Endothelial cell of umbilical vein (primary cell): ENCODE measurements around the gene BRSK2. TPM values are rescaled to one million over a fixed set of nuclear protein-coding genes. Genes with fewer than 3 reads are reported as not detected.

Experiments used
- BruUV-seq: library from RNA; stranded (reverse); fragments of 400-500 nt; replicated peaks from 2 replicates; lab custom pipeline; 2021; lab: Mats Ljungman, UMichigan
- CTCF ChIA-PET: fragments of 300-600, 350-600 bp; sonication (Branson Sonifier 250); formaldehyde crosslinking; loops from one replicate; lab custom pipeline; 2021; ENCODE audit warnings: antibody characterized with exemption, inconsistent platforms; lab: Charles Lee
- POLR2A ChIA-PET: fragments of 300-600, 350-600 bp; sonication (Branson Sonifier 250); formaldehyde crosslinking; loops from one replicate; lab custom pipeline; 2021; ENCODE audit warnings: antibody characterized with exemption, inconsistent platforms; lab: Charles Lee
- DNase-seq: peaks from one replicate; pipeline ENCODE4 v3.0.0-alpha.2; 2011; ENCODE audit warnings: low read depth, low spot score
- FAIRE-seq: peaks from 2 replicates; lab custom pipeline; 2011; peaks lifted over from hg19 to GRCh38; lab: Jason Lieb, UNC
- H2AFZ ChIP-seq: 2 replicates; pipeline ENCODE4 v1.6.0; 2012; ENCODE audit warnings: low read depth, low read length, control low read depth, inconsistent platforms
- H3K27ac ChIP-seq: 2 replicates; pipeline ENCODE4 v1.5.1; 2011; ENCODE audit warnings: low read depth, mild to moderate bottlenecking, control low read depth, low read length, moderate library complexity; ENCODE audit not compliant: insufficient read depth
- H3K27me3 ChIP-seq, 2 experiments: 2 replicates each; pipeline versions ENCODE4 v1.6.0 to v1.6.1; 2011; ENCODE audit warnings: low read length in 2 of 2, mixed read lengths in 1 of 2; ENCODE audit not compliant: control insufficient read depth in 2 of 2, insufficient read depth in 2 of 2
- H3K36me3 ChIP-seq, 2 experiments: 2 replicates in 1 of 2; 3 replicates in 1 of 2; pipeline ENCODE4 v1.5.1; 2011; ENCODE audit warnings: low read length in 2 of 2, mild to moderate bottlenecking in 1 of 2, moderate library complexity in 1 of 2; ENCODE audit not compliant: control insufficient read depth in 2 of 2, insufficient read depth in 2 of 2; ENCODE audit errors: extremely low read depth in 1 of 2
- H3K4me1 ChIP-seq: 3 replicates; pipeline ENCODE4 v1.5.1; 2011; ENCODE audit warnings: mild to moderate bottlenecking, low read length; ENCODE audit not compliant: control insufficient read depth, insufficient read depth; ENCODE audit errors: extremely low read depth
- H3K4me2 ChIP-seq: 2 replicates; pipeline ENCODE4 v1.6.1; 2011; ENCODE audit warnings: low read length, control low read depth, mixed read lengths; ENCODE audit not compliant: insufficient read depth
- H3K4me3 ChIP-seq, 3 experiments: fragments of 200-600 bp in 1 of 3; sonication (generic), shearing (Covaris generic) in 1 of 3; replicated peaks in 1 of 3; 2 replicates each; pipeline ENCODE4 v1.5.1; 2011 to 2016; ENCODE audit warnings: control low read depth in 3 of 3, low read length in 3 of 3, mild to moderate bottlenecking in 2 of 3, inconsistent platforms in 1 of 3, low read depth in 1 of 3, moderate library complexity in 1 of 3; ENCODE audit not compliant: insufficient read depth in 1 of 3
- H3K79me2 ChIP-seq: 2 replicates; pipeline ENCODE4 v1.6.0; 2012; ENCODE audit warnings: low read length, inconsistent platforms; ENCODE audit not compliant: control insufficient read depth, insufficient read depth
- H3K9ac ChIP-seq: replicated peaks from 2 replicates; pipeline ENCODE3; 2011; ENCODE audit warnings: low read length, control low read depth; ENCODE audit not compliant: insufficient read depth; ENCODE audit errors: extremely low read depth
- H3K9me1 ChIP-seq: replicated peaks from 3 replicates; pipeline ENCODE4 v1.6.0; 2011; ENCODE audit warnings: mild to moderate bottlenecking, low read length; ENCODE audit not compliant: control insufficient read depth, insufficient read depth; ENCODE audit errors: extremely low read depth
- H3K9me3 ChIP-seq: replicated peaks from 2 replicates; pipeline ENCODE4 v1.5.1; 2012; ENCODE audit warnings: low read length, inconsistent platforms; ENCODE audit not compliant: control insufficient read depth, insufficient read depth
- H4K20me1 ChIP-seq: replicated peaks from 2 replicates; pipeline ENCODE3; 2011; ENCODE audit warnings: mild to moderate bottlenecking, low read length; ENCODE audit not compliant: control insufficient read depth, insufficient read depth; ENCODE audit errors: extremely low read depth
- EZH2 ChIP-seq: IDR thresholded peaks from 2 replicates; pipeline ENCODE4 v1.6.1; 2012; ENCODE audit warnings: borderline replicate concordance, low read depth, mild to moderate bottlenecking, moderate library complexity, low read length, inconsistent platforms; ENCODE audit not compliant: severe bottlenecking
- FOS ChIP-seq: IDR thresholded peaks from 2 replicates; pipeline ENCODE4 v1.6.1; 2011; ENCODE audit warnings: mild to moderate bottlenecking, low read length, moderate library complexity, borderline replicate concordance; ENCODE audit not compliant: insufficient read depth
- GATA2 ChIP-seq: IDR thresholded peaks from 2 replicates; pipeline ENCODE4 v1.7.0; 2011; ENCODE audit warnings: low read depth, mild to moderate bottlenecking, moderate library complexity, mixed read lengths, low read length; ENCODE audit not compliant: insufficient read length, insufficient read depth
- MYC ChIP-seq: IDR thresholded peaks from one replicate; pipeline ENCODE4 v1.6.1; 2011; ENCODE audit warnings: mild to moderate bottlenecking, low read depth, low read length
- POLR2A ChIP-seq: IDR thresholded peaks from 2 replicates; pipeline ENCODE4 v1.6.1; 2012; ENCODE audit warnings: low read depth, mild to moderate bottlenecking, control low read depth, low read length
- dilution Hi-C: fragments of 300-500 bp; cut with MboI; formaldehyde crosslinking; loops from one replicate; pipeline ENCODE4 v1.15.0; 2019; ENCODE audit warnings: low sequenced_read_pairs; ENCODE audit not compliant: extremely low pct_ligation_motif_present
- intact Hi-C: fragments of 100-400 bp; cut with micrococcal nuclease; formaldehyde crosslinking; loops from one replicate; pipeline ENCODE4 v1.10.0; 2022
- polyA plus RNA-seq, 4 experiments: library from polyadenylated mRNA; depleted of rRNA in 3 of 4; stranded (reverse) in 3 of 4; unstranded in 1 of 4; fragments of >200 nt; gene quantifications; 2 replicates each; pipeline versions ENCODE4 v1.2.1 to v1.2.3, GENCODE V29; 2011 to 2012; ENCODE audit warnings: missing spikeins in 1 of 4
- total RNA-seq: library from RNA; stranded (reverse); gene quantifications from 2 replicates; pipeline ENCODE4 v1.2.3, GENCODE V29; 2021
- TF ChIP-seq, protein P1 (sequence below), 2 donors: IDR thresholded peaks; 1 replicate in 1 of 2; 2 replicates in 1 of 2; pipeline ENCODE4 v1.5.1; 2011; ENCODE audit warnings: low read length in 2 of 2, mild to moderate bottlenecking in 2 of 2, moderate library complexity in 2 of 2, control low read depth in 1 of 2, inconsistent platforms in 1 of 2, low read depth in 1 of 2; ENCODE audit not compliant: insufficient read depth in 1 of 2; ENCODE audit errors: extremely low read depth in 1 of 2

BRSK2 gene
- total and polyA plus RNA-seq, 2 donors (not counting 3 experiments of a cell fraction or from before 2014, with no cell fraction given), result 0.08 to 0.20 TPM

DNA sequence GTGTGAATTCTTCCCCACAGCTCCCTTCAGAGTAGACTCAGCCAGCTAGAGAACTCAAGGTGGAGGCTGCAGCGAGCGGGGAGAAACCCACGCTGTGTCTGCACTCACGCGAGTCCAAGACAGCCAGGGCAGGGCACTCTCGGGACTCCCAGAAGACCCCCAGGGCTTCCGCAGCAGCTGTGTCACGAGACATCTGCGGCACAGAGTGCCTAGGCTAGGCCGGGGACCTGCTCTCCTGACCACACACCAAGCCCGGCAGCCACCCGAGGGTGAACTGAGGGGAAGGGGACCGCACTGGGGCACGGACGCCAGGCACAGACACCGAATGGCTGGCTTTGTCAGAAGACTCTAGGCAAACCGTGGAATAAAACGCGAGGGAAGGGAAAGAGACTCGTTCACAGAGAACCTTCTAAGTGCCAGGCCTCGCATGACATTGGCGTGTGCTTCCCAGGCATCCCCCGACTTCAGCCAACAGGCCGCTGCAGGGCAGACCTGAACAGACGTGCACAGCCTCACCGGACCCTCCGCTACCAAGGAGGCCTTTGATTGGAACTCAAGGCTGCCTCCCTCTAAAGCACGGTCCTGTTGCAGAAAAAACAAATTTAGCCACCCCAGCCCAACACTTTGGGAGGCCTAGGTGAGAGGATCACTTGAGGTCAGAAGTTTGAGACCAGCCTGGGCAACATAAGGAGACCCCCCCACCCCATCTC lies 115.0 kb downstream of the BRSK2 start:
- no peak for TF ChIP-seq GATA2
- TF ChIP-seq FOS, result no peak
- no peak for TF ChIP-seq EZH2
- FAIRE-seq (no peak), DNase-seq (no peak)
- H3K9me1 ChIP-seq, result no peaks in the 10 kb centered on the region
- peaks cover 3% of the 10 kb centered on the region for H4K20me1 ChIP-seq
- no peak overlapping the region for H3K4me3 ChIP-seq
- CTCF ChIA-PET, result interaction anchor here (0.8 to 1.0 kb wide), 2 partner anchors 9 to 13 kb away, joined by 3 to 4 read pairs; no protein-coding TSS in a partner anchor
- POLR2A ChIA-PET, result no interaction called here
- H2AFZ ChIP-seq, result no peak overlapping the region
- dilution Hi-C loops (no loop called here), intact Hi-C loops (no loop called here)
- H3K9ac ChIP-seq, result no peak overlapping the region
- no peaks in the 10 kb centered on the region for H3K27me3 ChIP-seq
- no peak overlapping the region for H3K4me2 ChIP-seq
- BruUV-seq, result no TSS peak
- H3K4me1 ChIP-seq, result no peaks in the 10 kb centered on the region
- H3K36me3 ChIP-seq, result no peaks in the 10 kb centered on the region
- H3K27ac ChIP-seq, result no peak overlapping the region
- peaks cover 19% of the 10 kb centered on the region for H3K79me2 ChIP-seq
- H3K9me3 ChIP-seq, result no peaks in the 10 kb centered on the region

DNA sequence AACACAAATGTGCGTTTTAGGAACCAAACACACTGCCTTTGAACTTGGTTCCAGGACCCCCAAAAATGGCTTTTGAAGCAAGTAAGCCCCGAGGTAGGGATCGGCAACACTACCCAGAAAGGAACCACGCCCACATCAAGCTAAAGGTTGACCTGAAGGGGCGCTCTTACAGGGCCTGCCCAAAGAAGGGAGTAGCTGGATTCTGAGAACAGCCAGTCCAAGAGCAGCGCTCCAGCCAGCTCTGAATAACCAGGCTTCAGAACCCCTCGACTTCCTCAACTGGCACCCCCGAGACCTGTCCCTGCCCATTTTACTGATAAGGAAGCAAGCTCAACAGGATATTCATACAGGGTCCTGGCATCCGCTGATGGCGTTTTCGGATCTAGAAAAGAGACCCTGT lies 115.7 kb downstream of the BRSK2 start:
- TF ChIP-seq POLR2A (no peak), MYC (no peak), GATA2 (no peak)
- TF ChIP-seq, protein P1, sequence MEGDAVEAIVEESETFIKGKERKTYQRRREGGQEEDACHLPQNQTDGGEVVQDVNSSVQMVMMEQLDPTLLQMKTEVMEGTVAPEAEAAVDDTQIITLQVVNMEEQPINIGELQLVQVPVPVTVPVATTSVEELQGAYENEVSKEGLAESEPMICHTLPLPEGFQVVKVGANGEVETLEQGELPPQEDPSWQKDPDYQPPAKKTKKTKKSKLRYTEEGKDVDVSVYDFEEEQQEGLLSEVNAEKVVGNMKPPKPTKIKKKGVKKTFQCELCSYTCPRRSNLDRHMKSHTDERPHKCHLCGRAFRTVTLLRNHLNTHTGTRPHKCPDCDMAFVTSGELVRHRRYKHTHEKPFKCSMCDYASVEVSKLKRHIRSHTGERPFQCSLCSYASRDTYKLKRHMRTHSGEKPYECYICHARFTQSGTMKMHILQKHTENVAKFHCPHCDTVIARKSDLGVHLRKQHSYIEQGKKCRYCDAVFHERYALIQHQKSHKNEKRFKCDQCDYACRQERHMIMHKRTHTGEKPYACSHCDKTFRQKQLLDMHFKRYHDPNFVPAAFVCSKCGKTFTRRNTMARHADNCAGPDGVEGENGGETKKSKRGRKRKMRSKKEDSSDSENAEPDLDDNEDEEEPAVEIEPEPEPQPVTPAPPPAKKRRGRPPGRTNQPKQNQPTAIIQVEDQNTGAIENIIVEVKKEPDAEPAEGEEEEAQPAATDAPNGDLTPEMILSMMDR (IDR thresholded peaks at IDR 0.05; ENCODE audit: extremely low read depth in 1 of 2, insufficient read depth in 1 of 2, low read depth in 1 of 2, low read length in 2 of 2), result peak; percentile 26
- CTCF ChIA-PET, result interaction anchor here (0.8 to 1.0 kb wide), 3 partner anchors 8 to 12 kb away, joined by 3 to 4 read pairs (median 3); no protein-coding TSS in a partner anchor
- H3K27ac ChIP-seq, result no peak overlapping the region
- no peaks in the 10 kb centered on the region for H3K36me3 ChIP-seq
- FAIRE-seq (no peak), DNase-seq (no peak)
- BruUV-seq, result no TSS peak
- dilution Hi-C loops, result no loop called here
- peaks cover 3% of the 10 kb centered on the region for H4K20me1 ChIP-seq
- no peaks in the 10 kb centered on the region for H3K4me1 ChIP-seq
- H3K4me2 ChIP-seq, result no peak overlapping the region
- peaks cover 17% of the 10 kb centered on the region for H3K79me2 ChIP-seq
- no peaks in the 10 kb centered on the region for H3K9me3 ChIP-seq
- intact Hi-C loops, result no loop called here
- H3K9me1 ChIP-seq, result no peaks in the 10 kb centered on the region
- no peak overlapping the region for H3K4me3 ChIP-seq
- H2AFZ ChIP-seq, result no peak overlapping the region
- H3K27me3 ChIP-seq, result no peaks in the 10 kb centered on the region
- H3K9ac ChIP-seq, result no peak overlapping the region
- POLR2A ChIA-PET, result no interaction called here
